ENCODE data around the gene GLT8D1. TPM values are rescaled to one million over a fixed set of nuclear protein-coding genes. Genes with fewer than 3 reads are reported as not detected.

Gene GLT8D1
- total and polyA plus RNA-seq, 2 of the 4 experiments (the other 2 are of a cell fraction), result 87.8 to 124 TPM

DNA sequence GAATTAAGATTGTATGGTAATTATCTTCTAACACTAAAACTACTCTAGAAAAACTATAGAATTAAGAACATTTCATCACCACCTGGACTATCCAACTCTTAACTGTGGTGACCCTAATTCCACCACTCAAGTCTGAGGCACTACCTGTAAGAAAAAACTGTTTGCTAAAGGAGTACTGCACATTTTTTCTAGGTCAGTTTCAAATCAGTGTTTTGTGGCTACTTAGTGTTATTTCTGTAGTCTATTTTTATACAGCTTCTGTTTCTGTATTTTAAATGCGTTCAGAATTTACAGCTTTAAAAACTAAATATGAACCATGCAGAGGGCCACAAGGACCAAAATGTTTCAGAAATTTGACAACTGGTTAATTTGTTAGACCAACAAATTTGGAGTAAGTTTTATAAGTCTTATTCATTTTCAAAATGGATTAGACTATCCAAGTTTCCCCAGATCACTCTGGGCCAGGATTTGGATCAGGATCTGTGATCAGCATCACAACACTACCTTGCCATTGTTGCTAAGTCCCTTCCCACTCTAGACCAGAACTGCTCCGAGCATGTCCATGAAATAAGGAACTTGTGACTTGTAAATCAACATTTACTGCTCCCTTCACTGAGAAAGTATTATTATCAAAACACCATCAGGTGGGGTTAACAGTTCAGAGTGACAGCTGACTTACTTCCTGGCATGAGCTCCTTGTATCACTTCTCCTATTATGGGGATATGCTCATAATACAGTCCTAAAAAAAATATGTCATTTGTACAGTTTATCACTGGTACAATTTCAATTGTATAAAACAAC is 8.6 kb downstream of the GLT8D1 start:
- Histone ChIP-seq H2AK9ac (replicated peaks; ENCODE audit: low read depth, low read length, poor library complexity) (no peak overlapping the region), H2BK120ac (ENCODE audit: low read depth, low read length) (no peak overlapping the region), H2BK20ac (ENCODE audit: low read depth, low read length) (no peak overlapping the region), H4K20me1 (ENCODE audit: insufficient read depth, low read length) (peaks cover 18% of the 10 kb centered on the region), H4K8ac (ENCODE audit: low read depth in 2 of 2, low read length in 2 of 2) (no peak overlapping the region), H3K23ac (ENCODE audit: low read depth, low read length) (no peak overlapping the region), H3K4me1 (ENCODE audit: control insufficient read depth, insufficient read depth, low read length) (no peaks in the 10 kb centered on the region; the same call in 1 of the 2 replicates), H4K91ac (ENCODE audit: insufficient read depth, low read depth, low read length) (no peak overlapping the region), H3K4me2 (ENCODE audit: low read depth, low read length) (no peak overlapping the region), H3K9me3 (ENCODE audit: control insufficient read depth, insufficient read depth, low read length) (no peaks in the 10 kb centered on the region), H3K56ac (ENCODE audit: extremely low read depth, insufficient read depth, low read length) (no peak overlapping the region), H3K27ac (ENCODE audit: insufficient read depth, low read length) (no peak overlapping the region), H2AFZ (replicated peaks; ENCODE audit: low read length, poor library complexity) (no peak overlapping the region), H4K5ac (ENCODE audit: low read depth, low read length) (no peak overlapping the region), H2BK15ac (ENCODE audit: low read depth, low read length) (no peak overlapping the region), H3K4ac (ENCODE audit: low read depth, low read length) (no peak overlapping the region), H3K9ac (ENCODE audit: low read depth, low read length) (no peak overlapping the region), H2BK5ac (ENCODE audit: low read depth, low read length, poor library complexity, severe bottlenecking) (no peak overlapping the region), H3K9me1 (ENCODE audit: insufficient read depth, low read length) (peaks cover 3% of the 10 kb centered on the region; the same call in 1 of the 2 replicates), H3K36me3 (ENCODE audit: control insufficient read depth, insufficient read depth, low read length) (peaks cover 54% of the 10 kb centered on the region), H3K18ac (ENCODE audit: low read depth, low read length) (no peak overlapping the region), H2AK5ac (ENCODE audit: low read depth, low read length) (no peak overlapping the region), H3K14ac (replicated peaks; ENCODE audit: low read depth, low read length) (no peak overlapping the region), H3K79me1 (ENCODE audit: low read depth in 1 of 2, low read length in 2 of 2) (peaks cover 31 to 50% of the 10 kb centered on the region in 2 experiments), H3K4me3 (ENCODE audit: insufficient read depth, low read depth, low read length) (no peak overlapping the region), H3K27me3 (ENCODE audit: control insufficient read depth, insufficient read depth, low read length) (no peaks in the 10 kb centered on the region)
- no TSS peak for BruUV-seq (replicated peaks)
- intact Hi-C loops (cut with micrococcal nuclease) (no loop called here), in situ Hi-C loops (cut with MboI; ENCODE audit: low sequenced_read_pairs) (no loop called here), dilution Hi-C loops (cut with HindIII; ENCODE audit: low sequenced_read_pairs, unreplicated experiment) (no loop called here)
- TF ChIP-seq RCOR1 (IDR thresholded peaks at IDR 0.05; ENCODE audit: insufficient replicate concordance, low read length) (no peak), CHD1 (IDR thresholded peaks at IDR 0.05; ENCODE audit: low read depth, low read length) (no peak), CEBPB (IDR thresholded peaks at IDR 0.05; ENCODE audit: low read depth, low read length) (no peak), RAD21 (IDR thresholded peaks at IDR 0.05; ENCODE audit: low read length) (no peak), MAFK (IDR thresholded peaks at IDR 0.05; ENCODE audit: low read depth, low read length) (no peak), SMC3 (IDR thresholded peaks at IDR 0.05; ENCODE audit: low read depth, low read length) (no peak), RFX5 (IDR thresholded peaks at IDR 0.05; ENCODE audit: low read depth, low read length) (no peak), POLR2A (IDR thresholded peaks at IDR 0.05; ENCODE audit: low read depth, low read length) (no peak), BHLHE40 (IDR thresholded peaks at IDR 0.05; ENCODE audit: low read depth, low read length) (no peak), MAZ (IDR thresholded peaks at IDR 0.05; ENCODE audit: borderline replicate concordance, low read depth, low read length) (no peak), MXI1 (IDR thresholded peaks at IDR 0.05; ENCODE audit: borderline replicate concordance, low read depth, low read length) (no peak), NFE2L2 (IDR thresholded peaks at IDR 0.05; ENCODE audit: low read depth, low read length) (no peak), CTCF (conservative IDR thresholded peaks at IDR 0.05; ENCODE audit: low read depth, low read length) (no peak)
- TF ChIP-seq, protein P1, sequence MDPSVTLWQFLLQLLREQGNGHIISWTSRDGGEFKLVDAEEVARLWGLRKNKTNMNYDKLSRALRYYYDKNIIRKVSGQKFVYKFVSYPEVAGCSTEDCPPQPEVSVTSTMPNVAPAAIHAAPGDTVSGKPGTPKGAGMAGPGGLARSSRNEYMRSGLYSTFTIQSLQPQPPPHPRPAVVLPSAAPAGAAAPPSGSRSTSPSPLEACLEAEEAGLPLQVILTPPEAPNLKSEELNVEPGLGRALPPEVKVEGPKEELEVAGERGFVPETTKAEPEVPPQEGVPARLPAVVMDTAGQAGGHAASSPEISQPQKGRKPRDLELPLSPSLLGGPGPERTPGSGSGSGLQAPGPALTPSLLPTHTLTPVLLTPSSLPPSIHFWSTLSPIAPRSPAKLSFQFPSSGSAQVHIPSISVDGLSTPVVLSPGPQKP (IDR thresholded peaks at IDR 0.05; ENCODE audit: borderline replicate concordance, low read depth, low read length), result no peak
- TF ChIP-seq, protein P2, sequence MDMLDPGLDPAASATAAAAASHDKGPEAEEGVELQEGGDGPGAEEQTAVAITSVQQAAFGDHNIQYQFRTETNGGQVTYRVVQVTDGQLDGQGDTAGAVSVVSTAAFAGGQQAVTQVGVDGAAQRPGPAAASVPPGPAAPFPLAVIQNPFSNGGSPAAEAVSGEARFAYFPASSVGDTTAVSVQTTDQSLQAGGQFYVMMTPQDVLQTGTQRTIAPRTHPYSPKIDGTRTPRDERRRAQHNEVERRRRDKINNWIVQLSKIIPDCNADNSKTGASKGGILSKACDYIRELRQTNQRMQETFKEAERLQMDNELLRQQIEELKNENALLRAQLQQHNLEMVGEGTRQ (IDR thresholded peaks at IDR 0.05; ENCODE audit: low read depth, low read length), result no peak
- DNase-seq, result no peak
- ChIA-PET CTCF (no interaction called here), POLR2A (ENCODE audit: unreplicated experiment) (no interaction called here)
- no peak for ATAC-seq (ENCODE audit: low read depth)
- no CpG with 5 or more reads among the region's 2 CpGs for WGBS, 2 experiments (ENCODE audit: extremely low coverage in 2 of 2, insufficient read length in 1 of 2)

All from IMR-90 (cell line).